ENCODE measurements around the gene CEP43.

Gene CEP43

GRCh38 chr6:166998256-166999144 is 697 bp upstream of the CEP43 start:
- intact Hi-C loops (cut with DNase I) = loop anchor here (10.0 kb wide), 1 partner anchor 146 kb away; no protein-coding TSS in a partner anchor
- peak in 21 of 42 donors; percentile 3 to 50 (median 17) for DNase-seq

GRCh38 chr6:166999884-167000253 is 672 bp downstream of the CEP43 start:
- peak in 2 of 42 donors; percentile 14 to 15 for DNase-seq
- intact Hi-C loops (cut with DNase I) = loop anchor here (10.0 kb wide), 1 partner anchor 145 kb away; no protein-coding TSS in a partner anchor

- intact Hi-C loops (cut with DNase I) = no loop called here
- no peak for DNase-seq
Measured at GRCh38 chr6:167000759-167001158, 1.6 kb downstream of the CEP43 start.

GRCh38 chr6:167005350-167006159 is 6.4 kb downstream of the CEP43 start:
- peak in 39 of 42 donors; percentile 30 to 83 (median 63) for DNase-seq
- intact Hi-C loops (cut with DNase I) = no loop called here

DNA sequence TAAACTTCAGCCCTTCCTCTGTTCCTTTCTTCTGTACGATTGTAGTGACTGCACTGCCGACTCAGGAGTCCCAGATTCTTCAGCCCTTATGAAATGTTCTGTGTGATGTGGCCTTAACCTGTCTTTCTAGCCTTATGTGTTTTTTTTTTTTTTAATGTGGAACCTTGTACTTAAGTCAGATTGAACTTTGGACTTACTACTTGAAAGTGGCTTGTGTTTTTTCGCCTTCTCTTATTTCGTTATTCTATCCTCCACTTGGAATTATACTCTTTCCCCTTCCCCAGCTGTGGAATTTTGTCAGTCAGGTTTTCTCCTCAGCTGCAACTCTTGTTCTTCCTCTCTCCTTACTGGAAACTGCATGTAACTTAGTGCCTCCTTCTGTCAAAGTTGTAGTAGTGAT is 8.8 kb downstream of the CEP43 start:
- peak in 1 of 42 donors; percentile 3 for DNase-seq
- intact Hi-C loops (cut with DNase I) = no loop called here

DNA sequence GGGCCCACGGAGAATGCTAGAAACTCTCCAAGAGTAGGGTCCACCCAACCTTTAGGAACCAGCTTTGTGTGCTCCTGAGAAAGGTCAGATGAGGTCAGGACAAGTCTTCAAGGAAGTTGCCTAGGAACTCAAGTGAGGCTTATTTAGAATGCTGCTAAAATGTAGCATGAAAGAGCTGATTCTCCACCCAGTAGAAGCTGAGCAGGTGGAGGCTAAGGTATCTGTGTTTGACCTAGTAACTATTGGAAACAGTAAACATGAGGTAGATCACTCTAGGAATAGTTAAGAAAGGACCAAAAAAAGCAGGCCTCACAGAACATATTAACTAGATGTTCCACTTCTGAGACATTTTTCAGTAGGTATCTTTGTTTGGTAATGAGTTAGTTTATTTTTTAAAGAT is 13.9 kb downstream of the CEP43 start:
- no peak for DNase-seq
- intact Hi-C loops (cut with DNase I) = no loop called here

- intact Hi-C loops (cut with DNase I) = no loop called here
- DNase-seq = no peak
Measured at GRCh38 chr6:167013946-167014345, 14.7 kb downstream of the CEP43 start.

DNA sequence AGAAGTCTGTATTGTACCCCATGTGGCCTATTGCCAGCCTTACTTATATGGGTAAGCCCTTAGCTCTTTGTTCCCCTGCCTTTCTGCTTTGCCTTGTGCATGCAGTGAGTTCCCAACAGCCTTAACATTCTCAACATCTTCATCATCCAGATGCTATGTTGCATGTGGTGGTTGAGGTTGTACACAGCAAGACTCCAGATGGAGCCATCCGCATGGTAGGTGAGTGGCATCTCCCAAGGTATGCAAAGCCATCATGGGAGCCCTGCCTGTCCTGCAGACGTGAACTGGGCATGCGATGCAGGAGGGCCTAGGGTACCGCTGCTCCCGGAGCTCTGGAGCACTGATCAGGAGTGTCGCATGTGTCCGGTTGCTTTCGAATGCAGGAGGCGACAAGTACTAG is 16.1 kb downstream of the CEP43 start:
- no peak for DNase-seq
- intact Hi-C loops (cut with DNase I) = no loop called here

DNA sequence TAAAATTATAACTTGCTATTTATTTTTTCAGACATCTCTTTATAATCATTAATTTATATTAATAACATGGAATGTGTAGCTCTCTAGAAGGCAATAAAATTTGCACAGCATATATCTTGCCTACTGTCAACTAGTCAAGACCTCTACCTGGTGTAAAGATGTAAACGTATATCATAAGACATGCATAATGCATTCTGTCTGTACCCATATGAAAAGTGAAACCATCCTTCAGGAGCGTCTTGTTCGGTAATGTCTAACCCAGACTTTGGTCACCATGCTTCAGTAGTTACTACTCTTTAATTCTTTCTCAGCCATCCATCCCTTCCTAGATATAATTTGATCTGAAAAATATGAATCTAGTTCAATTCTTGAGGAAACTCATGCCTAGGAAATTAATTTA is 21.0 kb downstream of the CEP43 start:
- DNase-seq = no peak
- intact Hi-C loops (cut with DNase I) = no loop called here

DNA sequence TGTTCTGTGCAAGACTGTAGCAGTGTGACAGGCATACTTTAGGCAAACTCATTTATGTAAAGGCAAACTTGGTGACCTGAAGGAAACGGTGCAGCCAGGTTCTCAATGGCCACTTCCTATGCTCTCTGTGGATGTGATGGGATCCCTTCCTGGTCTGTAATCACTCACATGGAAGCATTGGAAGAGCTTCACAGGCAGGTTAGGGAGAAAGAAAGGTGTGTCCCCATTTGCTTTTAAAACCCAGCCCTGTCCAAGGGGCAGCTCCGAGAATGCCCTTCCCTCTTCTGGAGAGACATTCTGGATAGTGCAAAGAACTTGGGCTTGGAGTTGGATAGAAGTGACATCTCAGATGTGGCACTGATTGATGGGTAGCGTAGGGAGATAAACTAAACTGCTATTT is 28.1 kb downstream of the CEP43 start:
- DNase-seq = no peak
- intact Hi-C loops (cut with DNase I) = no loop called here

DNA sequence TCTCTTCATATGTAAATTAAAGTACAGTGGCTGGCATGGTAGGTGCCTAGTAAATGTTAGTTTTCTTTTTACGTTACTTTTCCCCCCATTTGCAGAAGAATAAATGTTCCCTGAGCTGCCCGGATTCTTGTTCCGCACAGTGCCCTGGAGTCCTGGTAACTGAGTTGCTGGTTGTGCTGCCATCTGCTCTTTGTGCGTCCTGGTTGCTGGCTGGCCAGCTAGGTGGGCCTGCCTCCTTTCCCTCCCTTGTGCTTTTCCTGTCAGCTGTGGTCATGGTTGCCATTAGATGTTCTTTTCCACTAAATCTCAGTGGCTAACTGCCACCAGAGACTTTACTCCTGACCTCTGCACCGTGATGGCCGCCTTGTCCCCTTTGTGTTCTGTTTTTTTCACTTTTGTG is 28.6 kb downstream of the CEP43 start:
- no peak for DNase-seq
- intact Hi-C loops (cut with DNase I) = no loop called here

- DNase-seq = peak in 1 of 42 donors; percentile 26
- intact Hi-C loops (cut with DNase I) = no loop called here
Measured at GRCh38 chr6:167030222-167031072, 31.2 kb downstream of the CEP43 start.

DNA sequence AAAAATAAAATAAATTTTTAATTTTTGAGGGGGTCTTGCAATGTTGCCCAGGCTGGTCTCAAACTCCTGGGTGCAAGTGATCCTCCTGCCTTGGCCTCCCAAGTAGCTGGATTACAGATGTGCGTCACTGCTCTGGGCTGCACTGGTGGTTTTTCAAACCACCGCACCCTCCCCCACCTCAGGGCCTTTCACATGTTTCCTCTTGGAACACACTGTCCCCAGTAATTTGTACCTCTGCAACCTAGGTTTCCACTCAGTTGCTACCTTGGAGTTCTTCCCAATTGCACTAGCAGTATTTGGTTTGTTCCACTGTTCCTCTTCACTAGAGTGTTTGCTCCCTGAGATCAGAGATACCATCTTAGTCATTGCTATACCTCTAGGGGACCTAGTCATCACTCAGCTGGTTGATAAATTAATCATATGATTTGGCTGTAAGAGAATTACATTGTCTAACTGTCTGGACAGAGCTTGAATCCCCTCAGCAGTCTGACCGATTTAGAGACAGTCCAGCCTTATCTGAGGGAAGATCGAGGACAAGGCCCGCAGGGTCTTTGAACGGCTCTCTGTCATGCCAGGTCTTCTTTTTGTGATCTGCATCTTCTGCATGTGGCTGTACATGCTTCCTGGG is 32.0 kb downstream of the CEP43 start:
- no peak for DNase-seq
- intact Hi-C loops (cut with DNase I) = no loop called here

DNA sequence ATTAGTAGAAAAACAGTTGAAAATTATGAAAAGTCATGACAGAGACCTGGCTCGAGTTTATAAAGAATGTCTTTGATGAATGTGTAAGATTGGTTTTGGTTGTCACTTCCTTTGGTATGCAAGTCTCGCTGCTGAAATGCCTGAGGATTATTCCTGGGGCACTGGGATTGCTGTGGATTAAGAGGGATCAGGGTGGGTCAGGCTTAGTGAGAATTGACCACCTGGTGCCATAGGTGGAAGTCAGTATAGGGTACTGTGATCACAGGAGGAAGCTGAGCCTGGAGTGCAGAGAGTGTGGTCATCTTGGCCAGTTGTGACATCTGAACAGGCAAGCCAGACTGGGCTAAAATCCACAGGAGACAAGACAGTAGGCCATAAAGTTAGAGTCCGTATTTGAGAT is 34.9 kb downstream of the CEP43 start:
- intact Hi-C loops (cut with DNase I) = no loop called here
- no peak for DNase-seq

DNA sequence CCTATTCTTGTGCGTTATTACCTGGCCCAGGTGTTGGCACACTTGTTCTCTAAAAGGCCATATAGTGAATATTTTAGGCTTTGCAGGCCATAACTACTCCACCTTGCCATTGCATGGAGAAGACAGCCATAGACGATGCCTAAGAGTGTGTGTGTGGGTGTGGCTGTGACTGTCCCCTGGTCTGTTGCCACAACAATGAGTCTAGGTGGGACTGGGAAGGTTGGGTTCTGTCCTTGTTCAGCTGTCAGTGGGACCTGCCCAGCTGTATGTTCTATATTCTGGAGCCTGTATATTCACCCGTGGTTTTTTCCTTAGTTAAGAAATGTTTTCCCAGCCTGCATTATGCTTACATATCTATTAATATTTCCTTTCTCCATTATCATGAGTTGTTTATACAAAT is 38.6 kb downstream of the CEP43 start:
- DNase-seq = no peak
- intact Hi-C loops (cut with DNase I) = no loop called here

- no peak for DNase-seq
- intact Hi-C loops (cut with DNase I) = no loop called here
Measured at GRCh38 chr6:167044696-167045095, 45.5 kb downstream of the CEP43 start.

DNA sequence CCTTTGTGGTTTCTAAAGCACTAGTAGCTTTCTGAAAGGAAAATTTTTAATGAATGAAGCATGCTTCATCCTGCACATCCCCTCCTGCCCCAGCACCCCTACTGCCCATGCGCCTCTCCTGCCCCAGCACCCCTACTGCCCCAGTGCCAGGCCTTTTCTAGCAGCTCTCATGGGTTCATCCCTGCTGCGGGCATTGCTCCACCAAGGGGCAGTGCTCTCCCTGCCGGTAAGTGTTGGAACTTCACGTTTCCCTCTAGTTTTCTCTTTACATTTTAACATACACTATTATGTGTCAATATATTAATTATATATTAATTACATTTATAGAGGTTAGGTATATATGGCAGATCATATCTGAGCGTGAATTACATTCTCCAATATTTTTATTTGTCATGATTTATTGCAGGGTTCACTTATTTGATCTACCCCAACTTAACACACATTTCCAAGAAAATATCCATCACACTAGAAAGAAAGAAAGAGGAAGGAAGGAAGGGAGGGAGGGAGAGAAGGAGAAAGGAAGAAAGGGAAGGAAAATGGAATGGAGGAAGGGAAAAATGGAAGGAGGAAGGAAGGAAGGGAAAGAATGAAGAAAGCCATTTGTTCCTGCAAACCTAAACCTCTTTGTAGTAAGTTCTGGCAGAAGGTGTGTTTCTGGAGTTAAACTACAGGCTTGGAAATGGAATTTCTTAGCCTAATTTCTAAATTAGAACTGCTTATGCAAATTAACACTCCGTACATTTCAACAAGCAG is 46.8 kb downstream of the CEP43 start:
- no peak for DNase-seq
- intact Hi-C loops (cut with DNase I) = no loop called here

DNA sequence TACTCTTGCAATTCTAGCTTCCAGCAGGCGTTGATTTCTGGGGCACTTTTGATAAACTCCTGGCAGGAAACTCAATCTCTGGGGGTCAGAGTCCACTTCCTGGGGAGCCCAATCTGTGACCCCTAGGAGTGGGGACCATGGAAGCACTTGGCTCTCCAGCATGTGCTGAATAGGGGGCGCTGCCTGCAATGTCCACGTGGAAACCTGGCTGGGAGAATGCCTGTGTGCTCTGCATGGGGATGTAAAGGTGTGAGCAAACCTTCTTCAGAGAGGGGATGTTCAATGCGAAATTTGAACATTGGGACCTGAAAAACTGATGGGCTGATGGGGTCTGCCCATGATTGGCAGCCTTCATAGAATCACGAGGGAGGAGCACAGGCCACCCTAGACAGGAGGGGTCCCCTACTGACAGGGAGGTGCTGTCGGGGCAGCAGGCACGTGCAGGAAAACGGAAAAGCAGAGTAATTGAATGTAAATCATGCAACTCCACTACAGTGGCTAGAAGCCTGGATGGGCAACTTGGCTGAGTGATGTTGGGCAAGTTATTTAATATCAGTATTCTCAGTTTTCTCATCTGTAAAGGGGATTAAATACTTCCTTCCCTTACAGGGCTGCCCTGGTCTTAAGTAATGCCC is 47.8 kb downstream of the CEP43 start:
- no peak for DNase-seq

More for the DNA sequence above, 47.8 kb downstream of the CEP43 start:
- intact Hi-C loops (cut with DNase I) = no loop called here

Measured in head of caudate nucleus (tissue), 42 donors.